CD4-positive, alpha-beta T cell treated with Interleukin-15 for 1 hour (primary cell): ENCODE measurements around the gene UBE2O.

ENCODE experiments used
- DNase-seq: peaks from one replicate; pipeline ENCODE4 v3.0.0-alpha.2; 2020

Gene UBE2O

DNA sequence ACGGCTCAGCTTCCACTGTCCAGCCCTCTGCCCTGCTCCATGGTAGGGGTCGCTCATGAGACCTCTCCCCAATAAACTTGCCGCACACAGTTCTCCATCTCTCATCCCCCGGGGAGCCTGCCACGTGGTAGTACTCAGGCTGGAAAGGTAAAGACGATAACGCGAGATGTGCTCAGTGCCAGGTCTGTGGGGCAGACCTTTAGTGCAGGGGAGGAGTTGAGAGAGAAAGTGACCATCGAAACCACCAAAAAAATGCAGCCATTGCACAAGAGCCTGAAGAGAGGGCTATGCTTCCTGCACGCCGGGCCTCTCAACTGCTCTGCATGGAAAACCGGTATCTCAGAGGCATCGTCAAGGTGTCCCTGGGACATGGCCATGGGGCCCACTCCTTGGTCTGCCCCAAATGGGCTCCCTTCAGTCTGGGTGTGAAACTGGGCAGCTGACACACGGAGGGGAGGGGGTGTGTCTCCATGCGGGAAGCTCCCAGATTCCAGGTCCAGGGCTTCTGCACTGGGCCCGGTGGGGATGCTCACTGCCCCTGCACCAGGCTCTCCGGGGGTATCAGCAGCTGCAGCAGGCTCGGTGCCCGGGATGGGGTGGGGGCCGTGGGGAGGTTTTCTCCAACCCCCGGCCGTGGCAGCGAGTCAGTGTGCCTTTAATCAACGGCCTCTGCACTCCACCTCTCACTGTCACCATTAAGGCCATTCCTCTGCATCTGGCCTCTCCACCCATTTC lies 9.8 kb upstream of the UBE2O start:
- DNase-seq = no peak

- no peak for DNase-seq
Measured at GRCh38 chr17:76461765-76462555, 9.0 kb upstream of the UBE2O start.

DNA sequence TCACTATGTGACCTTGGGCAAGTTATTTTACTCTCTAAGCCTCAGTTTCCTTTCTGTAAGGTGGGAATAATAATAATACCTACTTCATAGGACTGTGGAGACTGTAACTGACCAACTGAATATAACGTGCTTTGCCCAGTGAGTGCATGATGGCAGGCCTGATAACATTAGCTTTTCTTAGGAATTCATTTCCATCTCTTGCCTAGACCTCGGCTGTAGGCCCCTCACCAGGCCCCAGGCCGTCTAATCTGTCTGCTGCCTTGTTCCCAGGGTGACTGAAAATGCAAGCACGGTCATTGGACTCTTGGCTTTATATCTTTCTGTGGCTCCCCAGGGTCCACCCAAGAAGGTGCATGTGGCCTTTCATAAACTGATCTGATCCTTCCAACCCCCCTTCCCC lies 6.7 kb upstream of the UBE2O start:
- no peak for DNase-seq

- DNase-seq = no peak
Measured at GRCh38 chr17:76458580-76459490, 5.9 kb upstream of the UBE2O start.

DNA sequence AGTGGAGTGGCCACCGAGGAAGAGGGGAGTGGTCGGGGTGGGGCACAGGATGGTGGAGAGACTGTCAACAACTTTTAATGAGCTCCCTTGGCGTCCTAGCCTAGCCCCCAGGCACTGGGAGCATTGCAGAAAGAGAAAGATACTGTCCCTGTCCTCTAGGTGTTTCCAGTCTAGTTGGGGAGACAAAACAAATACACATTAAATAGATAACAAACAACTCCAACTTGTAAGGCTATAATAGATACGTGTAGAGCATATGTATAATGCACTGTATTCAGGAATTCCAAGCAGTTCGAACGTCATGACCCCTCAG lies 435 bp upstream of the UBE2O start:
- DNase-seq = no peak

DNA sequence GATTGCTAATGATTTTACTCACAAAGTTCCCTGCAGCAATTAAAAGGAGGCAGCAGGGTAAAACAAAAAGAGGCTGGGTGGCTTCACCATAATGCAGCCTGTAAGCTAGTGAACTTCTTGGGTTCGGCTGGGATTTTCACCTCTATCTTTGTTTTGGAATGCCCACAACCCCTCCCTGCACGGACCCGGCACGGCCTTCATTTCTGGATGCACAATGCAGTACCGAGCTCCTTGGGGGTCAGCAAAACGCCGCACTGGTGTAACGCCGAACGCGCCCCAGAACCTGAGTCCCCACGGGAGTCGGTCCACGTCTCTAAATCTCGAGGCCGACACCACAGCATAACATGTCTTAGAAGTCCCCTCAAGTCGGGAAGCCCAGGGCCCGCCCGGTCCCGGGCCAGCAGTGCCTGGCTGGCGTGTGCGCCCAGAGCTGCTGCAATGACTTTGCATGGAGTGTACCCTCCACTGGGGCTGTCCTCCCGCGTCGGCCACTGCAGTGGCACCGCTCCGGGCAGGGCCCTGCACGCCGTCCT lies 759 bp downstream of the UBE2O start:
- no peak for DNase-seq

DNA sequence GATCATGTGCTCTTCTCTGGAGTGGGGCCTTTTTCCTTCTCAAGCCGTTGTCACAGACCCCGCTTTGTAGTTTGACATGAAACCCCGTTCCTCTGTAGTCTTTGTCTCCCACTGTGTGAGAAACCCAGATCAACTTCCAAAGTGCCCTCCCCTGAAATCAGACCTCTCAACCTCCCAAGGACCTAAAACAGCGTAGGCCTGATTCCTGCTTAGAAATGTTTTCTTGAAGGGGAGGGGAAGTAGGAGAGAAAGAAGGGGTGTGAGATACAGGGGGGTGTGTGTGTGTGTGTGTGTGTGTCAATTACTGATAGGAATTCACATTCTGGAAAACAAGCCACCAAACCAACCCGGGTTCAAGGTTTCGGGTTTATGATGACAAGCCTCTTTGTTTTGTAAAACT lies 1.4 kb downstream of the UBE2O start:
- no peak for DNase-seq

DNA sequence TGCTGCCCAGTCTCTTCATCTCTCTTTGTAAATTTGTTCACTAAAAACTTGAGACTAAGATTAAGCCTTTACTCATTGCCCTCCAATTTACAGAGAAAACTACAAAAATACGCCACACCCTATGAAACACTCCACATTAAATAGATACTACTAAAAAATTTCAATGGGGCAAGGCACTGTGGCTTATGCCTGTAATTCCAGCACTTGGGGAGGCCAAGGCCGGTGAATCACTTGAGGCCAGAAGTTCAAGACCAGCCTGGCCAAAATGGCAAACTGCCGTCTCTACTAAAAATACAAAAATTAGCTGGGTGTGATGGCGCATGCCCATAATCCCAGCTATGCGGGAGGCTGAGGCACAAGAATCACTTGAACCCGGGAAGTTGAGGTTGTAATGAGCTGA lies 3.8 kb downstream of the UBE2O start:
- DNase-seq = no peak

DNA sequence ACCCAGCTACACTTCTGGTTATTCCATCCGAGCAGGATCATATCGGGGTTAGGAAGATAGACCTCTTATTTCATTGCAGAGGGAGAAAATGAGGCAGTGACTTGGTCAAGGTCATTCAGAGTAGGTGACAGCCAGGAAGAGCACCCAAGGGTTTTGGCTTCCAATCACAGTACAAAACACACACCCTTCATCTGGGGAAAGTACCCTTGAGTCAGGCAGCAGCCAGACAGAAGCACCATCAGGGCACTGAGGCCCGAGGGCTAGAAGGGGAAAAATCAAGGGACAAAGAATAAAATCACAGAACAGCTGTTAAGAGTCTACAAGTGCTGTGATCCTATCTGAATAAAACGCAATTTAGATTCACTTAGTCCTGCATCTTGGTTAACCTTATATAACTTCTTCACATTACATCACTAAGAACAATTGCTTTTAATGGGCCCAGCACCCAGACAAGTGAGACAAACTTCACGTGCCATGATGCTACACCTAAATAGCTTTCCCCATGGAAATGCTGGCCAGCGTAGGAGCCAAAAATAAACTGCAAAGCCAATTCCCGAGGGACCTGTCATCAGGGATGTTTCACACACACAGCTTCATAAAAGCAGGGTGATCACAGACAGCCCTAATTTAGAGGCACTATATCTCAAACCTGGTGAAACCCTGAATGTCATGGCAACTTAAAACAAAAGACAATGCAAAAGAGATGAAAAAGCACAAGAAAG lies 4.9 kb downstream of the UBE2O start:
- no peak for DNase-seq

DNA sequence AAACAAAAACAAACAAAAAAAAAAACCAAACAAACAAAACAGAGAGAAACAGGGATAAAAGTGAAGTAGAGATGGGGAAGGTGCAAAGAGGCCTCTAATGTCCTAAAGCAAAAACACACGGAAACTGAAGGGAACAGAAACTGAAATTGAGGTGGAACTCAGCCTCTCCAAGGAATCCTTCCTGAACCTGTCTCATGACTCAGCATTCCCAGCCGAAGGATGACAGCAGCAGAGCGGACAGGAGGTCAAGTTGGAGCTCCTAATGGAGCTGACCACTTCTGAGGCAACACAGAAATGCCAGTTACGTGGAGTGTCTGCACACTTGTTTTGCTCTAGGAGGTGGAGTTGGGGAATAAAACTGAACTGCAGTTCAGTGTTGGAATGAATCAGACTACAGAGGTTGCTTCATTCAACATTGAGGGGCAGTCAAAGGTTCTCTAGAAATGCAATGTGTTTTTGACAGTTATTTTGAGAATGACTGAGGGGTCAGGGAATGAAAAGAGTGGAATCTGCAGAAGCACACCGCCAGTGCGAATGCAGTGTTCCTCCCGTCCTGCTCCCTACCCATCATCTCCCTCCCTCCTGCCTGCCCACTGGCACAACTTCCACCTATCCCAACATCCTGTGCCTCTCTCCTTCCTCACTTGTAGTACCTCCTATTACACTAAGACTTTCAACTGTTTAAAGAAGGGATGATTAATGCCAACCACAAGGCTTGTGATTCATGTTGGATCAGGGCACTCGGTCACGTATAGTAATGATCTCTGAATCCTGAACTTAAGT lies 6.3 kb downstream of the UBE2O start:
- DNase-seq = no peak

DNA sequence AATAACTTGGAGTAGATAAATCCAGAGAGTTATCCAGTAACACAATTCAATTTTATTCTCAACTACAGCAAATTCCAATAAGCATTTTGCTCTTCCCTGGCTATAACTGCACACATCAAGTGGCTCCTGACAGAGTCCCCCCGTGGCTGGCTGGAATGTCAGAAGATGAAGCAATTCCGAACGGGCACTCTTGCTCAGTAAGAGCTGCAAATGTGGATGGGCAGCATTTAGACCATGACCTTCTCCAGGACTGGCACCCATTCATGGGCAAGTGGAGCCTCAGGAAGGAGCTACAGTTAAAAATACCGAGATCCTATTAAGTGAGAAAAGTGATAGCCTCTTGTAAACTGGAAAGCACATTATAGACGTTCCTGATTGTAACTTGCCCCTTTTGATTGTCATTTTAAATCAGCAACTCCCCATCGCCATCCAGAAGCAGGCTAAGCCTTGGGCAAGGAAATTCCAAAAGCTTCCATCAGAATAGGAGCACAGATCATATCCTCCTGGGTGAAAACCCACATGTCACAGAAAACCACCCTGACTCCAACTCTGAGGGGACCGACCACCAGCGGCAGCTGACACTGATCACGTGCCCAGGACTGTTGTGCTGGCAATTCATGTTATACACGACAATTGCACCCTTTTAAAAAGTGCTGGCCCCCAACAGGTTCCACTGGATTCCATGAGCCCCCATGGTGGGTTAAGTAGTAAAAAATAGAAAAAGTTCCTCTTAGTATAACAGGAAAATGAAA lies 7.1 kb downstream of the UBE2O start:
- no peak for DNase-seq

DNA sequence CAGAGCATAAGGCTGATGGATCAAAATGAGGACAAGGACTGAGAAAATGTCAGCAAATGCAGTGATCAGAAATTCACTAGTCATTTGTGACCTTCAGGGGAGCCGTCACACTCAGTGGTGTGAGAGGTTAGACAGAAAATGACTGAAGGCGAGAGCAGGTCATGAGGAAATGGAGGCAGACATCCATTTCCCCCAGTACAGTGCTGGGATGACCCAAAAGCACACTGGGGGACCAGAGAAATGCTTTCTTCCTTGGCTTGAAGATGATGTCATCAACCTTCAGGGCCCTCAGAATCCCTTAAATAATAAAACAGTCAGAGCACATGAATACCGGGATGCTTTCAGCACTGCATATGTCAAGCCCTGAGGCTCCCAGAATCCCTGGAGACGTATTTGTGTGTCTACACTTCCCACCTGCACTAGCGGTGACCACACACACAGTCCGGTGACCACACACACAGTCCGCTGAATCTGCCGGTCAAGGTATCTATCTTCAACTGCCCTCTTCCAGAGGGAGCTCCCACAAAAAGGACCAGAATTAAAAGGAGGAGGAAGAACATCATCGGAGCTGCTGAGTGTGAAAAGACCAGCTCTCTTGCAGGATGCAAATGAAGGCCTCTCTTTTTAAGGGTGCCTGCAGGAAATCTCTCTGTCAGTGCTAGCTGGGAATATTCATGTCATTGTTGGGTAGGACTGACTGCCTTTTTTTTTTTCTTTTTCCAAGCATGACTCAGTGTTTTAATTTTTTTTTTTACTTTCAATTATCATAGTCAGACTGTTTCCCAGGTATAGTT lies 8.2 kb downstream of the UBE2O start:
- DNase-seq = no peak

- DNase-seq = no peak
Measured at GRCh38 chr17:76442341-76443338, 10.3 kb downstream of the UBE2O start.

- no peak for DNase-seq
Measured at GRCh38 chr17:76441686-76442340, 11.1 kb downstream of the UBE2O start.

DNA sequence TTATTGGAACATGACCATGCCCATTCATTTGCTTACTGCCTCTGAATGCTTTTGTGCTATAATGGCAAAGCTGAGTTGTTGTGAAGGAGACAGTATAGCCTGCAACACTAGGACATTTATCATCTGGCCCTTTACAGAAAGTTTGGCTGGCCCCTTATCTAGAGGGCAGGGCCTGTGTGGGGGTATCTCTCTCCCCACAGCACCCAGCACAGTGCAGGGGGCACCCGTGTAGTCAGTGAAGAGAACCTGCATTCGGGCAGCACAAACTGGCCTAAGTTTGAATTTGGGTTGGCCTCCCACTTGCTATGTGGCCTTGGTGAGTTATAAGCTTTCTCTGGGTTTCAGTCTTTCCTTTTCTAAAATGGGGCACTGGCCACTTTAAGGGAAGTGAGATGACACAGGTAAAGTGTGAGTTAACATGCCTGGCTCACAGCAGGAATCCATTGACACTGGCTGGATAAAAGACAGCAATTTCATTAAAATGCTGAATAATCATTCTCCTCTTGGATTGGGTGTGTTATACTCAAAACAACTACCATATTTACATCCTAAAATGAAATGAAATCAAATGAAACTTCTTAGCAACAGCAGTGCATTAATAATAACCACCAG lies 12.1 kb downstream of the UBE2O start:
- DNase-seq = no peak

DNA sequence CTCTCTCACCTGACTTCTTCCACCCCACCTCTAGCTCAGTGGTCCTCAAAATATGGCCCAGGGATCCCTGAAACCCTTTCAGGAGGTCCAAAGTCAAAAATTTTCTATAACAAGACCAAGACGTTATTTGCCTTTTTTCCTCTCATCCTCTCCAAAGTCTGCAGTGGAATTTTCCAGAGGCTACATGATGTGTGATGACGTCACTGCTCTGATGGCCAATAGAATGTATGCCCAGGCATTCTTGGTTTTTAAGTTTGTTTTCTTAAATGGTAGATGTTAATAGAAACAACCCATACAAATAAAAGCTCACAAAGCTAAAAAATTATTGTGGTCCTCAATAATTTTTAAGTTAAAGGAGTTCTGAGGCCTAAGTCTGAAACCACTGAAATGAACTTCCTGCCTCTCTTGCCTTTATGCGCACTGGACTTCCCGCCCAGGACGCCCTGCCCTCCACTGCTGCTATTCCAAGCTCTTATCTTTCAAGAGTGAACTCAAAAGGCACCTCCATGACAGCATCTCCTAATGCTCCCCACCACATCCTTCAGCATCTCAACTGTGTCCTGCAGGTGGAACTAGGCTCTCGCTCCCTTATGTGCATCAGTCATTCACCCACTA lies 13.5 kb downstream of the UBE2O start:
- no peak for DNase-seq

DNA sequence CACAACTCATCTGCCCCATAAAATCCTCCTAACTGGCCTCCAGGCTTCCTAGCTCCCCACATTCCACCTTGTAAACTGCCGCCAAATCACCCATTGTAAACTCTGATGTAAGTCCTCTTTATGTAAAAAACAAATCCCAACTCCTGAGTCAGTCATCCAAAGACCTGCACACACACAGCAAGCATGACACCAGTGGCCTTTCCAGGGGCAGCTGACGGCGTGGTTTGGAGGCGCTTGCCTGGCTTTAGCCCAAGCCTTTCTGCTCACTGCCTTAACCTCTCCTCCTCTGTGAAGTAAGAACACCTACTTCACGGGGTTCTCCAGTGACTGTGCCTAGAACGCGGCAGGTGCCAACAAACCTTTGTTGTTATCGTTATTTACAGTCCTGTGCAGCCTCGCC lies 14.0 kb downstream of the UBE2O start:
- DNase-seq = no peak
